Left renal cortex interstitium (tissue), 4 donors: Measurements from ENCODE around the gene FAM53B. TPM values are rescaled to one million over a fixed set of nuclear protein-coding genes. Genes with fewer than 3 reads are reported as not detected.

Experiments
- DNase-seq, 4 donors: peaks; one replicate each; pipeline ENCODE4 v3.0.0-alpha.2; 2013; ENCODE audit warnings: low read depth in 4 of 4, low spot score in 2 of 4, missing footprints in 1 of 4
- polyA plus RNA-seq, 4 donors: library from polyadenylated mRNA; unstranded; fragments of 120-200 nt; gene quantifications; one replicate each; pipeline ENCODE4 v1.2.1, GENCODE V29; 2013; ENCODE audit not compliant: insufficient read length in 4 of 4

The FAM53B gene
- polyA plus RNA-seq, 4 donors = 23.1 to 33.4 (median 28.0) TPM

DNA sequence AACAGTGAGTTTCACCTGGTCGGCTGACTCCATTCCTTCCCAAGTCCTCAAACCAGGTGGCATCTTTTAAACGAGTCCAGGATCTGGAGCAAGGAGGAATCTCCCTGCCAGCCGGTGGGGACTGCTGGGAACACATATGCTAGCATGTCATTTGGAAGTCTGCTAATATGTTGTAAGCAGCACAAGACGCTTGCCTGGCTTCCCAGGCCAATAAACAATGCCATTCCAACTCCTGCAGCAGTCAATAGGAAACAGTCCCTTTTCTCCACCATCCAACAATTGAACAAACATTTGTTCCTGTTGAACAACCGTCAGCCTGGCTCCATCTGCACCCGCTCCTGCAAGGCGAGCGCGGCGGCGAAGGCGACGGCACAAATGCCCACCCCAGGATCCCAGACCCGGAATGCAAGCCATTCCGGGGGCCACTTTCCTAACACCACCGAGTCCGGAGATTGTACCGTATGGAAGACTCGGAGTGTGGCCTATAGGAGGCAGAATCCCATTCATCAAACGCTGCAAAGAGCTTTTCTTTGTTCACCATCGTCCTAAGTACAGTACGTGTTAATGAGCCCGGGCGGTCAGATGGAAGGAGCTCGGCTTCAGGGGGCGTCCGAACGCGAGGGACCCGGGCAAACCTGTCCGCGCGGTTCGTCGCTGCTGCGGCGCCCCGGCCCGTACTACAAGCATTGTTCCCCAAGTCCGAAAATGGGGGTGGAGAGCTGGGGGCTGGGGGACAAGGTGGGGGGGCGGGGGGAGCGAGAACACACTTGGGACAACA is 1.6 kb downstream of the FAM53B start:
- DNase-seq = no peak

DNA sequence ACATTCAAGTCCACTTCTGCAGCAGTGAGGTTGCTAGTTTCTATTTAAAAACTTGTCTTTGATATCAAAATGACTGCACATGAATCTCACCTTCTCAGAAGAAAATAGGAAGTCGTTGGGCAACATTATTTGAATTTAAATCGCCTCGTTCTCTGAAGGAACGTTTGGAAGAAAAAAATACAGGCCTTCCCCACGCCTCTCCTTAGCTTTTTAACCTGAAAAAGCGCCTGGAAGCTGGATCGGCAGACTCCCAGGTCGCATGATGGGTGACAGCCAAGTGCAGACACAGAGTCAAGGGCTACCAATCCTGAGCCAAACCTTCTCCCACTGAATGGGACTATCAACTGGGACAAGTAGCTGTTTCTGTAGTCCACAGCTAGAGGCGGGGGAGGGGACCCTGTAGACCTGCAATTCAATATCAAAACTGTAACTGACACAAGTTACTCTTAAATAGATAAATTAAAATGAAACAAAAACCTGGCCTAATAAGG is 2.2 kb downstream of the FAM53B start:
- DNase-seq = no peak

DNA sequence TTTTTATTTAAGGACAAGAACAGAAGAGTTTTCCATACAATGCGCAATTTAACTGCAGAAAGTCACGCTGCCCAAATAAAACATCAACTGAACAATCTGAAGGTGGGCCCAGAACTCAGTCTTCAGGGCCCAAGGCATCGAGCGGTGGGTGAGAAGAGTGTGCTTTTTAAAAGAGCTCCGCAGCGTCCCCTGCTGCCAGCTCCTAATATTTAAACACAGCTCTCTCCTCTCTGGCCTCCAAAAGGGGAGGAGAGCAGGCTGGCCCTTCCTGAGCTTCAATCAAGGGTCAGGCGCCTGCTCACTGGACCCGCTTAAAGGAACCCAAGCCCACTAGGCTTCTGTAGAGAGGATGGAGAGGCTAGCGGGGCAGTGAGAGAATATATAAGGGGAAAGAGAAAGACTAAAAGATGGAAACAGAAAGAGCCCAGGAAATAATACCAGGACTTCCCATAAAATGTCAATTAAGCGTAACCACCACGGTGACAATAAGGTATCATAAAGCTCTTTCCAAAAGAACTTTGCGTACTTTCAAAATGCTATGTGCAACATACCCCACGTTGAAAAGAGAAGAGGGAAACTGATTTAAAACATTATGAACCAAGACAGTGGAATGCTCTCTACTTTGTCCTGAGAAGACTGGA is 2.8 kb downstream of the FAM53B start:
- peak in 2 of 4 donors; percentile 83 to 88 for DNase-seq

DNA sequence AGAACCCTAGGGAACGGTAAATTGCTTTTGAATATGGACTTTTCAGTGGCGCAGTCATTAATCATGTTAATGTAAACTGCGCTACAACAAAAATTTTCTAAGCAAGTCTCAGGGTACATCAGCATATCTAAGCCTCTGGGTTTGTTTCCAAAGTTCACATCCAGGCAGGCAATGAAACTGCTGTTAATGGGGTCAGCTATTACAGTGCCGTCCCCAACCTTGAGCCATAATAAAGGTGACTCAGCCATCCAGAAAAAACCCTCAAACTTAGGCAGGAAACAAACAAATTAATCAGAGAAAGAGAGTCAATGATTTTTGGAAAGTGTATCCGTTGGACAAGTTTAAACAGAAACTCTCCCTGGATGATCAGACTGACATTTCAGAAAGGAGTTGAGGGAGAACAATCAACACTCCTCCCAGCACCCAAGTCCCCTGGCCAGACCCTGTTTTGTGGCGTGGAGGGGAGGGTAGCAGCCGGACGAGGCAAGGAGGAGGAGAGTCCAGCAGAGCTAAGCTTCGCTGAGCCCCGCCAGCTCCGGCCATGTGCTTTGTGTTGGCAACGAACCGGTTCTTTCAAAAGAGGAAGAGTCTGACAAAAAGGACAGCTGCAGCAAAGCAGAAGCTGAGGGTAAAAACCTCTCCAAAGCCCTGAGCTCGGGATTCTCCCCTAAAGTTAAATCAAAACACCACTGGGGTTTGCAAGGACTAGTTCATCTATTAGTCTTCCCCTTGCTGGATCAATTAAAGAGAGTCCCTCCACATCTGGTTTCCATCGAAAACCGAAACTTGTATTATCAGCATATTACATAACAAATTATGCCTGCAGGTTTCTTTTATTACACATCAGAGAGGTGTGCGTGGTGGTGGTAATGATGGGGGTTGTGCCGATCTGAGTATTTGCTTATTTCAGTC is 3.6 kb downstream of the FAM53B start:
- no peak for DNase-seq

DNA sequence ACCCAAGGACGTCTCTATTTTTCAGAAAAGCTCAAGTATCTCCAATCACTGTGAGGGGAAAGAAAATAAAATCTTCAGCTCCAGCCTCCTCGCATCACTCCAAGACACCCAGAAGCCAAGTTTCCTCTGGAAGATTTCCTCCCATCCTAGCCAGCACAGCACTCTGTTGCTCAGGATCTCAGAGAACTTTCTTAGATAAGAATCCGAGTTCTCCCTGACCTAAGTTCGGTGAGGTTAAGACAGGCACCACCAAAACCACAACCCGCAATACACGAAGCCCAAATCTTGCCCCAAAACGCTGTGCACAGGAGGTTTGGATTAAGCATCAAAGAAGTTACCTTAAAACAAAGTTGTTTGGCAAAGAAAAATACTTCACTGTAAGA is 4.2 kb downstream of the FAM53B start:
- no peak for DNase-seq

DNA sequence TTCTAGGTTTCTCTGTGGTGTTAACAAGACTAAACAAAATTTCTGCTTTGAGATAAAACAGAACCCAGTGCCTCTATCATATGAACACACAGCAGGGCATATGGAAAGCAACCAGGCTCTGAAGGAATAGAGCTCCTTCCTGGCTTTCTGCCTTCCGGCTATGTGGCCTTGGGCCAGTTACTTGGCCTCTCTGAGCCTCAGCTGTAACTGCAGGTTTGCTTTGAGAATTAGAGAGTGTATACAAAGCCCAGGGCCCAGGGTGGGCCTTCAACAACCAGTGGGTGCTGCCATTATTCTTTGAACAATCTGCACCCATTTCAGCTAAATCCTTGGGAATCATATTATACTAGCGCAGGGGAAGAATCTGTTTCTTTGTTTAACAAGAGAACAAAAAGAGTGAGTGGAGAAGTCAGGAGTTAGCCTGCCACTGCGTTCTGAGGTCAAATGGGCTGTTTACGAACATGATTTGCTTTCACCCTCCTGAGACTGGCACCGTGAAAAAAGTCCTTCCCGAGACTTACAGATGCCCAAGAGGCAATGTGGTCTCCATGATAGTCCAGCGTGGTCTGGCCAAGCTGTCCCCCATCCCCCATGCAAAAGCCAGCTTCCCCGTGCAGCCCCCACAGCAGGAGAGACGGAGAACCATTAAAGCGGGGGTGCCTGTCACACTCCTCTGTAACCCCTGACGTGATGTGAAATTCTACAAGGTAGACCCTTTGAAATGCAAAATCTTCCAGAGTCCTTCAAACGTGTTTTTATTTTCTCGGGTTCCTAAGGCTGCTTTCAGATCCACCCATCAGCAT is 4.9 kb downstream of the FAM53B start:
- no peak for DNase-seq

DNA sequence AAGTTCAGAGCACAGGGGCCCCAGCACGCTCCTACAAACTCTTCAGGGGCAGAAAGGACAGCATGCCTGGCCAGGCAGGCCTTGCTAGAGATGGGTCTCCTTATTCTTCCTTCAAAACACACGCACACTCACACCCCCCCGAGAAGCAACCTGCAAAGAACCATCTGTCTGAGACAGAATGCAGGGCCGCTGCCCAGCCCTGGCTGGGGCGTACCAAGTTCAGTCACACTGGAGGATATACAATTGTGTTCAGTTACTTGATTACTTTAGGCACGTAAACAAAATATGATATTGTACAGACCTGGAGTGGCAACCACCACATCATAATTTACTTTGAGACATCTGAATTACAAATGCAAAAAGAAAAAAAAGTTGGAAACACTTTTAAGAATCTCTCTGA is 5.7 kb downstream of the FAM53B start:
- no peak for DNase-seq

DNA sequence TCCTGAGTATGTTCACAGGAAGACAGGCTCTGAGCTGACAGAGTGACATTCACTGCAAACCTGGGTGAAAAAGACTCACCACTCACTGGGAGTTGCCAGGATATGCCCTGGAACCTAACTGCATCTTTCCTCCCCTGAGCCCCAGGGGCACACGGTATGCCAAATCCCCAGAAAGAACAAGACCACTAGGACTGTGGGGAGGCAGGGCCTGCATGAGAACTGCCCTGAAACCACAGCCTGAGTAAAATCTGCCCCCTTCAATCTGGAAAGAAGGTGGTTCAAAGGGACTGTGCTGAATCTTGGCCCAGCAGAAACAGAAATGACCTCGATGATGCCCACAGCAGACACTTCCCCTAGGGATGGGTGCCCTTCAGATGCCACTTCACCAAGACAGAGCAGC is 6.5 kb downstream of the FAM53B start:
- DNase-seq = no peak

DNA sequence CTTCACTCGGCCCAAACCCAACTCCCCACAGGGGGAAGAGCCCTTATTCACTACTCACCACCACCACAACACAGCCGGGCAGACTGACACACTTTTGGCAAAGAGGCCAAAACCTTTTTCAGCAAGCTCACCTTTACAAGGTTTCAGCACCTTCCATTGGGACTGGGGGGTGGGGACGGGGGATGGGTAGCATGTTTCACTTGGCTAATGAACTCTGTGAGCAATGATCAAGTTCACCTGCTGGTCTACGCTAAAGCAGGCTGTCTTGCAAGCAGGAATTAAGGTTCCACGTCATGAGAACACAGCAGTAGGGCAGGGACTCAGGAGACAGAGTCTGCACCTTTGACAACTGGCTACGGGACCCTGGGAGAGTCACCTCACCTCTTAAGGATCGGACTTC is 7.0 kb downstream of the FAM53B start:
- no peak for DNase-seq

DNA sequence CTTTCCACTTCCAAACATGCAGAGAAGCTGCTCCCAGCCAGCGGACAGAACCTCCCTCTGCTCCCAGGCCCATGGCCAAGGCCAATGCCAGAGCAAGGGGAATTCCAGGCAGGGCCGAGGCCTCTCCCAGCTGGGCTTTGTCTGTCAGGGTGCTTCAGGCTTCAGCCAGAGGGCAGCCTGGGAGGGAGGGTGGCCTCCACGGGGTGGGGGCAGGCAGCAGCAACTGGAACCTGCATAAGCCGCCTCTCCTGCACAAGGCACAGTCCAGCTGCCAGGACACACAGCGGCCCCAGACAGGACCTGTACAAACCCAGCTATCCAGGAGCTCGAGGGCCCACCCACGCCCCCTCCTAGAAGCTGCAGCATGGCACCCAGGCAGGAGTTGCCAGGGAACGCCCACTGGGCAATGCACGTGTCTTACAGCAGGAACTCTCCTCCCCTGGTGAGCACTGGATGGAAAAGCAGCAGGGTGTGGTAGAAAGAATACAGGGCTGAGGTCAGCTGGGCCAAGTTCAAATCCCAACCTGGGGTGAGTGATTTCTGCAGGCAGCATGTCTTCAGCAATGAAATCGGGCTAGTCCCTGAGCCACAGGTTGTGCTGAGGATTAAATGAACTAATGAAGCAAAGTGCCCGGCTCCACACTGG is 7.6 kb downstream of the FAM53B start:
- DNase-seq = no peak

DNA sequence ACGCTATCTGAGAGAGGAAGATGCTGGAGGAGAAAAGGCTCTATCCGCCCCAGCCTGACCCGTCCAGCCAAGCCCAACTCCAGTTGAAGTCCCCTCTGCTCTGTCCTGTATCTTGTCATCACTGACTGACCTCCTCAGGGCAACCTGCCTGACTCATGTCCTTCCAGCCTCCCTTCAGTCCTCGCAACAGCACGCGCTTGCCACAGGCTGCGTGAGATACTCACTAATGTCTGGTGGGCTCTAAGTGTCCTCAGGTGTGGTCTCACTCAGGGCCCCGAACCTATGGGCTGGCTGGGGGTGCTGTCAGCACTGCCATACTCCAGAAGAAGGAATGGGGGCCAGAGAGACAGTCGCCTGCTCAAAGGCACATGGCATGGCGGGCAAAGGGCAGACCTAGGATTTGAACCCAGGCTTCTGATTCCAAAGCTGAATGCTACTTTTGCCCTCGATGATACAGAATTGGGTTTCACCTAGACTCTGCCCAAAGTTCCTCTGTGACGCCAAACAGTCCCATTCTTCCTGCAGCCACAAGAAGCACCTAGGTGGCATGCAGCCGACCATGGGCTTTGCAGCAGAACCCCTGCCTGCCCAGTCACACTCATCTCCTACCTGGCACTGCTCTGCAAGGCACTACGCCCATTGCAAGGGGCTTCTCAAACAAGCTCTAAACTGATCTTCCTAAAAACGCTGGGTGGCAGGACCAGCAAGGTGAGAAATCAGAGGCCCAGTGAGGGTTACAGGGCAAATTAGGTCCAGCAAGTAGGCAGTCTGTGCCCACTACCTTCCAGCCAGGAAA is 8.5 kb downstream of the FAM53B start:
- DNase-seq = no peak

DNA sequence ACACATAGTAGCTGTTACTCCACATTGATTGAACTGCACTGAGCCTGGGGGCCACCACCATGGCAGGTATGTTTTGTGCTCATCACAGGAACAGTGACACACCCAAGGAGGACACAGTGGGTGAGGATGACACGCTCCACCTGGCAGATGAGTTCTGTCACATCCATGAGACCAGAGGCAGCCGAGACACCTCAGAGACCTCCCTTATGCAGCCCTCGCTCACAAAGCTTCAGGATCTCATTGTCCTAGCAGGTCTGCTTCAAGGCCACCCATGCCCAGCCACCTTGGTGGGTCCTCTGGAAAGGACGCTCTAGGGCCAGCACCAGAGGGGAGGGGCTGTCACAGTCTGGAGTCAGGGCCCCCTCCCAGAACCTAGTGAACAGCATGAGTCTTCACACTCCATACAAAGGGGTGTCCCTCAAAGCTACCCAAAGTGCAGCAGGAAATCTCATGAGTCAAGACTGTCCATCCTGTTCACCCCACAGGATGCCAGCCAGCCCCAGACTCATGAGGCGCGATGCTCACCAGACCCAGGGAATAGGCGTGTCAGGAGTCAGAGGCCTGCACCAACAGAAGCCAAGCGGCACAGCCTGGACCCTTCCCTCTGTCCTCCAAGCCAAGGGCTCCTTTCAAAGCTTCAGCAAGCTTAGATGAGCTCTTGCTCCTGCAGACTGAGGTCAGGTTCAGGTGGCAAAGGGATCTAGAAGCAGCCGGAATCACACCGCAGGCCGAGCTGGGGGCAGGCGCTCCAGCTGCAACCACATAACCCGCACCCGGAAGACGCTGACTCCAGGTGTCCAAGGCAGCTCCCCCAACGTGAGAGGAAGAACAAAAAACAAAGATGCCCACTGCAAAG is 9.6 kb downstream of the FAM53B start:
- DNase-seq = no peak

DNA sequence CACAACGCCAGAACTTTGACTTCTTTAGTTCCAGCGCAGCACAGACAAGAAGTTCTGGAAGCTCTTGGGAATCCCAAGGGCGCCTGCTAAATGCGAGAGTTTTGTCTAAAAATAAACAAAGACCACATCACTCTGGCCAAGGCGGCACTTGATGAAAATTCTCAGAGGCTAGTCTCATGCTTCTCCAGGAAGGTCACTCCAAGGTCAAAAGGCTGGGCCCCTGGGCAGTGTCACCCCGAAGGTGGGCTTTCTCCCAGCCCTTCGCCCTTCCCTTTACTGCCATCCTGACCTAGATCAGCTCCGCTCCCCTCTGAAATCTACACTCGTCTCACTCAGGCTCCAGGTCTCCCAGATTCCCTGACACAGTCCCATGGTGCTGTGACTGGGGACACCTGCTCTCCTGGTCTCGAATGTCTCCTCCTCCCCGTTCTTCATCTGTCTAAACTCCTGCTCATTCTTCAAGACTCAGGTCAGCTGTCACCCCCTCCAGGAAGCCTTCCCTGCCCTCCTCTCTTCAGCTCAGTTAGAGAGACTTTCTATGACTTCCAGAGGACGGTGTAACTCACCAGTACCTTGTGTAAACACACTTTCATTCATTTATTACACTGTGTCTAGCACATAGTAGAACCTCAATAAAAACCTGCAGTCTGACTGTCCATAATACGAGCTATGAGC is 10.5 kb downstream of the FAM53B start:
- DNase-seq = no peak

DNA sequence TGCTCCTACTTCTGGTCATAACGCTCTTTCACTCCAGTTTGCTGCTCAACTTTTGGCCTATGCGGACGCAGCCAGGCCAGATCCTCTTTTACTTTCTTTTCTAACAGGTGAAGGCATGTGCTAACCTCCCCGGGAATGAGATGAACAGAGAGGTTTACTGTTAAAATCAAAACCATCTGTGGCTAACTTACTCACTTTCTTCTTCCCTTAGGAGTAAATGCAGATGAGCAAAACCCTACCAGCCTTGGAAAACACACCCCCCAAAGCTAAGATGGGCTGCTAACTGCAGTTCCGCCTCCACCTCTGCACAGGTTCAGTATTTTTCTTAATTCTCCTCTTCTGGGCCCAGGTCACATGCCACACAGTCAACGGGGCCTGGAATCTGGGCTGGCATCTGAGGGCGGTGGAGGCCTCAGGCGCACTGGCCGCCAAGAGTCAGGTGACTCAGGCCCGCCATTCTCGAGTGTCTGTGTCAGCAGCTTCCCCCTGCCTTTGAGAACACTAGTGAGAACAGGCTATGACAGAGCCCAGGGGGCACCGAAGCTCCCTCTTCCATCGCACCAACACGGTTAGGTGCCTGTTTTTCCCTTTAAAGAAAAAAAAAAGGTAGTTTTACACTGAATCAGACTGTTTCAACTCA is 11.1 kb downstream of the FAM53B start:
- no peak for DNase-seq

DNA sequence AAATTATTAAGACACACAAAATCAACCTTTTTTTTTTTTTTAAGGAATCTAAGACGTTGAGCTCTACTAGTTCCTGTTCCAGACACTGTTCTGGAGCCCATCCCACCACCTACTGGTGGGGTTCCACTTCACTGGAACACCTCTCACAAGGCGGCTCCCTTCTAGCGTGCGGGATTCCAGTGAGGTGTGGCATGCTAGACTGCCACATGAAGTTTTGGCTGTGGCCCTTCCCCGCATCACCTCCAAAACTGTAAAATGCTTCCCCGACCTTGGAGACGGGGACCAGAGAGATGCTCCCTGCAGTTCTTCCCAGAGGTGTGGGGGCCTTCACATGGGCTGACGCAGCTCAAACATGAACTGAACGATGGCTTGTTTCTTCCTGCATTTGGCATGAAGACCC is 12.6 kb downstream of the FAM53B start:
- DNase-seq = no peak

DNA sequence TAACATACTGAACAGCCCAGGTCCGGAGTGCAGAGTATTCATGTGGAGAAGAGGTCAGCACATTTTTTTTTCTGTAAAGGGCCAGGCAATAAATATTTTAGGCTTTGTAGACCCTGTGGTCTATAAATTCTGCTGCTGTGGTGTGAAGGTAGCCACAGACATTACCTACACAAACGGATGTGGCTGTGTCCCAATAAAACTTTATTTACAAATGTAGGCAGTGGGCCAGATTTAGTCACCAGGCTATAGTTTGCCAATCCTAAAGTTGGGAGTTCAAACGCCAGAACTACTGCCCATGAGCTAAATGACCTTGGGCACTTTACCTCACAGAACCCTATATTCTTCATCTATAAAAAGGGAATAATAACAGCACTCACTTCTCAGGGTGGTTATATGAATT is 13.4 kb downstream of the FAM53B start:
- no peak for DNase-seq
